Measurements from ENCODE around the gene STX8.

STX8 gene

DNA sequence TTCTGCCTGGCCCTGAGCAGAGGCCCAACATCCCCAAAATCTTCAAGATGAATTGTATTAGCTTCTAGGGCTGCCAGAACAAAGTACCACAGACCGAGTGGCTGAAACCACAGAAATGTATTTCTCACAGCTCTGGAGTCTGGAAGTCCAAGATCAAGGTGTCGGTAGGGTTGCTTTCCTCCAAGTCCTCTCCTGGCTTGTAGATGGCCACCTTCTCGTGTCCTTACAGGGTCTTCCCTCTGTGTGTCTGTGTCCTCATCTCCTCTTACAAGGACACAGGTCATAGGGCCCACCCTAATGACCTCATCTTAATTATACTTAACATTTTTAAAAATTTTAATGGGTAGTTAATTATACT, 338.6 kb downstream of the STX8 start:
- TF ChIP-seq, protein P1, sequence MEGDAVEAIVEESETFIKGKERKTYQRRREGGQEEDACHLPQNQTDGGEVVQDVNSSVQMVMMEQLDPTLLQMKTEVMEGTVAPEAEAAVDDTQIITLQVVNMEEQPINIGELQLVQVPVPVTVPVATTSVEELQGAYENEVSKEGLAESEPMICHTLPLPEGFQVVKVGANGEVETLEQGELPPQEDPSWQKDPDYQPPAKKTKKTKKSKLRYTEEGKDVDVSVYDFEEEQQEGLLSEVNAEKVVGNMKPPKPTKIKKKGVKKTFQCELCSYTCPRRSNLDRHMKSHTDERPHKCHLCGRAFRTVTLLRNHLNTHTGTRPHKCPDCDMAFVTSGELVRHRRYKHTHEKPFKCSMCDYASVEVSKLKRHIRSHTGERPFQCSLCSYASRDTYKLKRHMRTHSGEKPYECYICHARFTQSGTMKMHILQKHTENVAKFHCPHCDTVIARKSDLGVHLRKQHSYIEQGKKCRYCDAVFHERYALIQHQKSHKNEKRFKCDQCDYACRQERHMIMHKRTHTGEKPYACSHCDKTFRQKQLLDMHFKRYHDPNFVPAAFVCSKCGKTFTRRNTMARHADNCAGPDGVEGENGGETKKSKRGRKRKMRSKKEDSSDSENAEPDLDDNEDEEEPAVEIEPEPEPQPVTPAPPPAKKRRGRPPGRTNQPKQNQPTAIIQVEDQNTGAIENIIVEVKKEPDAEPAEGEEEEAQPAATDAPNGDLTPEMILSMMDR (IDR thresholded peaks at IDR 0.05; ENCODE audit: insufficient read depth, low read depth, low read length, missing control alignments): no peak
- no peak overlapping the region for H3K4me3 ChIP-seq (ENCODE audit: low read length)
- no peak for DNase-seq (ENCODE audit: low read depth)

DNA sequence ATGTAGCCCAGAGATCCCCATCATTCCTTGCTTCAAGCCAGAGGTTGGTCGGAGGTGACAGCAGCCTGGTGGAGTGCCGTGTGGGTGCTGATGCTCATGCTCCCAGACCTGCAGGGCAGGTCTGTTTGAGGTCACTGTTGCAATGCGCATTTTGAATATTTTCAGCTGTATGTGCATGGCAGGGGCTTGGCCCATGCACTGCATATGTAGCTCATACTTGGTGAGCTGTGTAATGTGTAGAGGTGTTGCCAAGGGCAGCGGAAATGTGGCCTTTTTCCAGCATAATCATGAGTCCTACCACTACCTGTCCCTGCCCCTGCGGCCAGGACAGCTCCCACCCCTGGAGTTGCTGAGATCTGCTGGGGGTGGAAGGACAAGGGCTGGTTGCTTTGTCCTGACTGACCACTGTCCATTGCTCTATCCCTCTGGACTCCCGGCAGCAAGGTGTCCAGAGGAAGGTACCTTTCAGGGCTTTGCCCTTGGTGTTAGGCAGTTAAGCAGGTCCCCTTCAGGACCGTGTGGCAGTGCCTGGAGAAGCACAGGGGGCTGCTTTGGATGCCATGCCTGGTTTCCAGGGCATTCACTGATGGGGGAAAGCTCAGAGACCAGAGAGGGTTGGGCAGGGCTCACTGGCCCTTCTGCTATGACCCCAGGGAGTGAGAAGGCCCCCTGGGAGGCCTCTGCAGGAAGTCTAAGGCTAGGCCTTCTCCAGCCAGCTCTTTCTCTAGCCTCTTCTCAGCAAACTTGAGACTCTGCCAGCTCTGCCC, 339.2 kb downstream of the STX8 start:
- DNase-seq (ENCODE audit: low read depth): no peak
- TF ChIP-seq, protein P1 (IDR thresholded peaks at IDR 0.05; ENCODE audit: insufficient read depth, low read depth, low read length, missing control alignments): no peak
- no peak overlapping the region for H3K4me3 ChIP-seq (ENCODE audit: low read length)

DNA sequence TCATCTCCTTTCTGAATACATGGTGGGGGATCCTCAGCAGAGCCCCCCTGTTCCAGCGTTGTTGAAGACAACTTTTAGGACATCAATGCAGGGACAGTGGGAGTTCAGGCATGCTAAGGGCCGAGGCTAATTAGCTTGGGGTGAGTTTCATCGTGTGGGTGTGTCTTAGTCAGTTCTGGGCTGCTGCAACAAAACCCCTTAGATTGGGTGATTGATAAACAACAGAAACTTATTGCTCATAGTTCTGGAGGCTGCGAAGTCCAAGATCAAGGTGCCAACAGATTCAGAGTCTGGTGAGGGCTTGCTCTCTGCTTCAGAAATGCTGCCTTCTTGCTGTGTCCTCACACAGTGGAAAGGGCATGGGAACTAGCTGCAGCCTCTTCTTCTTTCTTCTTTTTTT, 340.3 kb downstream of the STX8 start:
- H3K4me3 ChIP-seq (ENCODE audit: low read length): no peak overlapping the region
- no peak for DNase-seq (ENCODE audit: low read depth)
- TF ChIP-seq, protein P1 (IDR thresholded peaks at IDR 0.05; ENCODE audit: insufficient read depth, low read depth, low read length, missing control alignments): no peak

DNA sequence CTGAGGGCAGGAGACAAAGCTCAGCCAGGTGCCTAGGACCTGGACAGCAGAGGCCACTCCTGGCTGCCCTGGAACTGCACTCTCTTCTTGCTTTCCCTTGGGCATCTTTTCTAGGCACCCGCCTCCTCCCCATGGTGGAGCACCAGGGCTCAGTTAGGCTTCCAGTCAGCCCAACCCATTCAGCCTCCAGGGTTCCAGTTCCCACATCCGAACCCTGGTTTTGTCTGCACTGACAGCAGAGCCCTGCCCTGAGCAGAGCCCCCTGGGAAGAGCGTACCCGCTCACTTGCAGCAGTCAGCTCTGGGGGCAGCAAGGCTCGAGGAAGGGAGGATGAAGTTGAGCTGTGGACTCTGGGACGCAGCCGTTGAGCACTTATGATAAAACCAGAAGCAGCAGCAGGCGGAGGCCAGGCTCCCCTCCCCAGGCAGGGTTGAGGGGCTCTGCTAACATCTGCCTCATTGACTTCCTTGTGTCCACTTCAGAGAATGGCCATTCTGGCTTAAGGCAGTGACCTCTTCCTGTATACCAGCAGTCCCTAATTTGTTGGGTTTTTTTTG, 341.2 kb downstream of the STX8 start:
- DNase-seq (ENCODE audit: low read depth): no peak
- TF ChIP-seq, protein P1 (IDR thresholded peaks at IDR 0.05; ENCODE audit: insufficient read depth, low read depth, low read length, missing control alignments): no peak
- H3K4me3 ChIP-seq (ENCODE audit: low read length): no peak overlapping the region

- DNase-seq (ENCODE audit: low read depth): no peak
- TF ChIP-seq, protein P1 (IDR thresholded peaks at IDR 0.05; ENCODE audit: insufficient read depth, low read depth, low read length, missing control alignments): no peak
- H3K4me3 ChIP-seq (ENCODE audit: low read length): no peak overlapping the region
Observed at GRCh38 chr17:9233761-9234160, 341.9 kb downstream of the STX8 start.

DNA sequence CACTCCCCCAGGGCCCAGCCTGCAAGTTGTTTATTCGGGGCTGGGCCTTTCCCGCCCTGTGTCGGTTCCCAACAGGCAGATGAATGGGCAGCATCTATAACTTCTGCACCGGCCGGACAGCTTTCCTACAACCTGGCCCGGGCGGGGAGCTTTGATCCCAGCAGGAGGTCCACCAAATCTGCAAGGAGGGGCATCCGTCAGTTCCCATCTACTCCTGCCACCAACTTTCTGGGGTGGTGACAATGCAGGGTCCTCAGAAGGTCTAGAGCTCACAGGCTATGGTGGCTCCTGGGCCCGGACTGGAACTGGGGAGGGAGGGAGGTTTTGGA, 342.4 kb downstream of the STX8 start:
- no peak overlapping the region for H3K4me3 ChIP-seq (ENCODE audit: low read length)
- no peak for DNase-seq (ENCODE audit: low read depth)

More for the DNA sequence above, 342.4 kb downstream of the STX8 start:
- TF ChIP-seq, protein P1 (IDR thresholded peaks at IDR 0.05; ENCODE audit: insufficient read depth, low read depth, low read length, missing control alignments): no peak
